GM23248 (cell line): ENCODE measurements around the gene KCNMA1. TPM values are rescaled to one million over a fixed set of nuclear protein-coding genes. Genes with fewer than 3 reads are reported as not detected.

Experiments used
- DNase-seq: peaks from one replicate; pipeline ENCODE4 v3.0.0-alpha.2; 2015
- H2AFZ ChIP-seq: fragments of 200-600 bp; sonication (generic); 2 replicates; pipeline ENCODE4 v1.6.1; 2016; ENCODE audit warnings: antibody characterized with exemption
- H3F3A ChIP-seq: fragments of 200-600 bp; sonication (generic); 2 replicates; pipeline ENCODE4 v1.6.1; 2016; ENCODE audit warnings: mild to moderate bottlenecking, antibody characterized with exemption, mixed run types; ENCODE audit not compliant: insufficient read depth
- H3K27ac ChIP-seq: fragments of 200-600 bp; sonication (generic); 2 replicates; pipeline ENCODE4 v1.5.1; 2016; ENCODE audit warnings: mild to moderate bottlenecking
- H3K27me3 ChIP-seq: fragments of 200-600 bp; sonication (generic); replicated peaks from 2 replicates; pipeline ENCODE4 v1.6.1; 2016; ENCODE audit warnings: mild to moderate bottlenecking; ENCODE audit not compliant: insufficient read depth
- H3K36me3 ChIP-seq: fragments of 200-600 bp; sonication (generic); 2 replicates; pipeline ENCODE4 v1.6.1; 2016; ENCODE audit warnings: low read depth, mild to moderate bottlenecking
- H3K4me1 ChIP-seq: fragments of 200-600 bp; sonication (generic); 2 replicates; pipeline ENCODE4 v1.6.1; 2016; ENCODE audit warnings: mild to moderate bottlenecking; ENCODE audit not compliant: insufficient read depth
- H3K4me2 ChIP-seq: fragments of 200-600 bp; sonication (generic); one replicate; pipeline ENCODE4 v1.6.1; 2016; ENCODE audit warnings: mild to moderate bottlenecking; ENCODE audit not compliant: unreplicated experiment
- H3K4me3 ChIP-seq: fragments of 200-600 bp; sonication (generic); 2 replicates; pipeline ENCODE4 v1.5.1; 2016; ENCODE audit warnings: mild to moderate bottlenecking
- H3K79me2 ChIP-seq: fragments of 200-600 bp; sonication (generic); 2 replicates; pipeline ENCODE4 v1.6.1; 2016; ENCODE audit warnings: mild to moderate bottlenecking; ENCODE audit not compliant: insufficient read depth
- H3K9ac ChIP-seq: fragments of 200-600 bp; sonication (generic); 2 replicates; pipeline ENCODE4 v1.6.1; 2016; ENCODE audit warnings: mild to moderate bottlenecking
- H3K9me2 ChIP-seq: fragments of 200-600 bp; sonication (generic); 2 replicates; pipeline ENCODE4 v1.6.1; 2016; ENCODE audit warnings: mixed run types, mild to moderate bottlenecking, moderate library complexity; ENCODE audit not compliant: insufficient read depth
- H3K9me3 ChIP-seq: fragments of 200-600 bp; sonication (generic); one replicate; pipeline ENCODE4 v1.6.1; 2017; ENCODE audit warnings: low read depth
- H4K20me1 ChIP-seq: fragments of 200-600 bp; sonication (generic); 2 replicates; pipeline ENCODE4 v1.6.0; 2016; ENCODE audit not compliant: insufficient read depth
- EZH2 ChIP-seq: fragments of 200-600 bp; sonication (generic); IDR thresholded peaks from 2 replicates; pipeline ENCODE4 v1.6.1; 2018; ENCODE audit warnings: antibody characterized with exemption, mild to moderate bottlenecking; ENCODE audit not compliant: insufficient read depth, poor library complexity, severe bottlenecking
- EZH2phosphoT487 ChIP-seq: fragments of 200-600 bp; sonication (generic); IDR thresholded peaks from 2 replicates; pipeline ENCODE4 v1.6.1; 2018; ENCODE audit warnings: antibody characterized with exemption, moderate library complexity, mild to moderate bottlenecking, low read depth; ENCODE audit not compliant: insufficient read depth
- WGBS, 2 experiments: methylation state at CpG; one replicate each; pipeline ENCODE4 v1.1.6; 2015 to 2017; ENCODE audit warnings: low lambda C conversion rate in 2 of 2, low coverage in 1 of 2; ENCODE audit errors: missing lambda C conversion rate in 2 of 2; 5-methylcytosine and 5-hydroxymethylcytosine counted together
- in situ Hi-C: fragments of 300-500 bp; cut with MboI; formaldehyde crosslinking; loops from 2 replicates; pipeline ENCODE4 v1.15.0; 2020
- polyA plus RNA-seq: library from polyadenylated mRNA; unstranded; fragments of >200 nt; fragmentation: Nextera tagmentation; extraction: Ambion mirVana; gene quantifications from 2 replicates; pipeline ENCODE4 v1.2.1, GENCODE V29; 2016
- total RNA-seq: library from RNA; depleted of rRNA; stranded (reverse); fragments of >200 nt; shearing (Covaris generic); gene quantifications from 2 replicates; pipeline ENCODE4 v1.2.3, GENCODE V29; 2014

KCNMA1 gene
- total and polyA plus RNA-seq, 2 experiments from 2014 or later: 14.2 to 25.1 TPM

DNA sequence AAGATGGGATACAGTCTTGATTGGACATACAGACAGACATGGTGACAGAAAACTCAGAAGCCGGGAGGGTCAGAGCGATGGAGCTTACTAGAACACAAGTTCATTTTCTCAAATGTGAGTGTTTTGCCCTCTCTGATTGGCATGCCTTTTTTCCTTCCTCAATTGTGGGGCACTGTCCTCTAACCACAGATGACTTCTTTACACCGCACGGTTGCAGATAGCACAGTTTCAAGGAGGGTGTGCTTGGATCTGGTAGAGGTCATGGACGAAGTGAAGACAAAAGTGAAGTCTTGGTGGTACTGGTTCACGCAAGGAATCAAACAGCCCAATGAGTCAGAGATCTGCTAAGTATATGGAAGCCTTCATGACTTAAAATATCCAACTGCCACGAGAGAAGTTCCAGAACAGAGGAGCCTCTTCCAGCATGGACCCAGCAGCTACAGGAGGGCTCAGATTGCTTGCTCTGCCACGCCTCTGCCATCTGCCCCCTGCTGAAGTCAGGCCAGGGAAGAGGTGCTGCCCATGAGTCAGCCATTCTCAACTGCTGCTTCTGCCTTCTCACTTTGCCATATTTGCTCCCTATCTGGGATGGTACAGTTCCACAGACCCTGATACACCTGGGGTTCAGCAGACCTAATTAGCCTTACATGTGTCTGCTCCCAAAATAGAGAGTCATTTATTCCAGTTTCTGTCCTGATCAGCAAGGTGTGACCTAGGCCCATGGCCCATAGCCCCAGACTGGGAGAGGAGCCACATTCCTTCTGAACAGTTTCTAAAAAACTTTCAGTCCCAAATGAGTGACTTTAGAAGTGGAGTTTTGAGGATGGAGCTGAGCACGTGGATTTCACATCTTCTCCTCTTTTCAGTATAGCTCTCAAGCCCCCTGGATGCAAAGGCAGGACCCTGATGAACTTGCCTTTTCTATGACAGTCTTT, 413.8 kb downstream of the KCNMA1 start:
- H3K36me3 ChIP-seq: no peaks in the 10 kb centered on the region
- no peak overlapping the region for H3K27ac ChIP-seq
- TF ChIP-seq EZH2phosphoT487 (no peak), EZH2 (no peak)
- no peaks in the 10 kb centered on the region for H3K9me3 ChIP-seq
- 89% methylated on average over 9 of the region's 9 CpGs for WGBS, 2 experiments
- H3F3A ChIP-seq: no peaks in the 10 kb centered on the region
- no peak overlapping the region for H3K4me2 ChIP-seq
- DNase-seq: peak; percentile 11
- H3K27me3 ChIP-seq: no peaks in the 10 kb centered on the region
- no peaks in the 10 kb centered on the region for H4K20me1 ChIP-seq
- no peak overlapping the region for H2AFZ ChIP-seq
- in situ Hi-C loops: no loop called here
- no peak overlapping the region for H3K4me3 ChIP-seq
- H3K79me2 ChIP-seq: no peaks in the 10 kb centered on the region
- peaks cover 7% of the 10 kb centered on the region for H3K4me1 ChIP-seq
- no peaks in the 10 kb centered on the region for H3K9me2 ChIP-seq
- no peak overlapping the region for H3K9ac ChIP-seq

DNA sequence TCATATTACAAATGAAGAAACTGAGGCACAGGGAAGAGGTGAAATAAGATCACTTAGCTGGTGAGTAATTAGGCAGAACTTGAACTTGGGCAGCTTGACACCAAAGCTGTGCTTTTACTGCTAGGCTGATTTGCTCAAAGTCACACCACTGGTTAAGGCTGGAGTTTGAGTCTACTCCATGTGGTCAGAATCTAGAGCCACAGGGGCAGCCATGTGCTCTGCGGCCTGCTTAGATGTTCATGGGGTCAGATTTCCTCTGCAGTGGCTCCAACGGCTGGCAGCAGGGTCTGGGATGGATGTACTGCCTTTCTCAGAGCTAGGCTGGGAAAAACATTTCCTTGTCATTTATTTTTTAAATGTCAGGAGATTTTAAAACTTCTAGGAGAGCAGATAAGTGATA, 417.5 kb downstream of the KCNMA1 start:
- Histone ChIP-seq H4K20me1 (no peaks in the 10 kb centered on the region), H3K4me3 (no peak overlapping the region), H3F3A (no peaks in the 10 kb centered on the region), H3K27me3 (no peaks in the 10 kb centered on the region), H3K9ac (no peak overlapping the region), H3K36me3 (no peaks in the 10 kb centered on the region), H3K79me2 (no peaks in the 10 kb centered on the region), H3K4me1 (no peaks in the 10 kb centered on the region), H3K27ac (no peak overlapping the region), H3K4me2 (no peak overlapping the region), H3K9me3 (no peaks in the 10 kb centered on the region), H2AFZ (no peak overlapping the region), H3K9me2 (no peaks in the 10 kb centered on the region)
- no peak for DNase-seq
- in situ Hi-C loops: no loop called here
- no peak for TF ChIP-seq EZH2phosphoT487
- no peak for TF ChIP-seq EZH2
- WGBS, 2 experiments: 48 to 57% methylated on average over 2 of the region's 2 CpGs

DNA sequence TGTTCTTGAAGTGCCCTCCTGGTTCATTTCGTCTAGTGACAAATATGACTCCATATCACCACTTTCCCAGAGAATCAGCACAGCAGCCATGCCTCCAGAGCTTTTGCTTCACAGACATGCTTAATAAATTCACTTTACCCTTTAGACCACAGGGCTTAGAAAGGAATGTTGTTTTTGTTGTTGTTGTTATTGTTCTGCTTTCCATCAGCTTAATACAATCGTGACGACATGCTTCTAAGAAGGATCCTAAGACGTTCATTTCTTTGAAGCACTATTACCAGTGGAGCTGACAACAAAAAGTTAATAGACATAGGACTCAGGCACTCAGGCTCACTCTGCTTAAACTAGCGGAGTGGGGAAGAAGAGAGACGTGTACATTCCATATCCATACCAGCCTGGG, 418.6 kb downstream of the KCNMA1 start:
- Histone ChIP-seq H3F3A (no peaks in the 10 kb centered on the region), H3K4me3 (no peak overlapping the region), H3K79me2 (no peaks in the 10 kb centered on the region), H3K9ac (no peak overlapping the region), H3K4me1 (no peaks in the 10 kb centered on the region), H4K20me1 (no peaks in the 10 kb centered on the region), H3K9me3 (no peaks in the 10 kb centered on the region), H3K27ac (no peak overlapping the region), H2AFZ (no peak overlapping the region), H3K4me2 (no peak overlapping the region), H3K9me2 (no peaks in the 10 kb centered on the region), H3K36me3 (no peaks in the 10 kb centered on the region), H3K27me3 (no peaks in the 10 kb centered on the region)
- TF ChIP-seq EZH2phosphoT487 (no peak), EZH2 (no peak)
- no peak for DNase-seq
- 71 to 73% methylated on average over 6 of the region's 6 CpGs for WGBS, 2 experiments
- in situ Hi-C loops: no loop called here

DNA sequence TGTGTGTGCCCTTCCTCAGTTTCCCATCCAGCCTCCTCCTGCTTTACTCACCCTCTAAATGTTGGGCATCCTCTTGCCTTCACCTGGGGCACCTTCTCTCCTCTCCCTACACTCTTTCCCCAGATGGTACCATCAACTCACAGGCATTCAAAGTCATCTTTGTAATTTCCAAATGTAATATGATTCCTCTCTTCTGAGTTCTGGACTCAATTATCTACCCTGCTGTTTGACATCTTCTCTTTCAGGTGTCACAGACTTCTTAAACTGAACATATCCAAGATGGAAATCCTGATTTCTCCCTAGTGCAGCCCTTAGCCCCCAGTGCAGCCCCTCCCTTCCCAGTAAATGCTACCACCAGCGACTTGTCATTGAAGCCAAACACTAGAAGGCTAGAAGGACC, 422.8 kb downstream of the KCNMA1 start:
- Histone ChIP-seq H3K4me3 (no peak overlapping the region), H3K36me3 (no peaks in the 10 kb centered on the region), H3K27me3 (no peaks in the 10 kb centered on the region), H3K9me3 (peaks cover 6% of the 10 kb centered on the region), H3F3A (no peaks in the 10 kb centered on the region), H3K9ac (no peak overlapping the region), H3K4me2 (no peak overlapping the region), H4K20me1 (no peaks in the 10 kb centered on the region), H3K79me2 (no peaks in the 10 kb centered on the region), H3K4me1 (no peaks in the 10 kb centered on the region), H3K9me2 (no peaks in the 10 kb centered on the region), H3K27ac (no peak overlapping the region), H2AFZ (no peak overlapping the region)
- 27 to 54% methylated on average over 1 of the region's 1 CpG for WGBS, 2 experiments
- in situ Hi-C loops: no loop called here
- no peak for DNase-seq
- TF ChIP-seq EZH2: no peak
- TF ChIP-seq EZH2phosphoT487: no peak
